ENCODE data around the gene TMA7B.

TMA7B gene

GRCh38 chr22:39959640-39960447 is at the start of gene TMA7B:
TSS of gene TMA7B (plus strand) at chr22:39960397. CDS start at chr22:39964375, 3,978 bp downstream.
- no peak within 1 kb of the TSS for H3K27ac Mint-ChIP-seq
- DNase-seq (ENCODE audit: low spot score in 2 of 2) (no peak), ATAC-seq (ENCODE audit: low read depth) (no peak)

GRCh38 chr22:39910876-39911613 is 49.2 kb upstream of the TMA7B start:
- no peaks in the 10 kb centered on the region for H3K27me3 Mint-ChIP-seq
- no peak for ATAC-seq (ENCODE audit: low read depth)
- H3K4me1 Mint-ChIP-seq: peaks cover 21% of the 10 kb centered on the region
- no peak for DNase-seq (ENCODE audit: low spot score in 2 of 2)
- H3K4me3 Mint-ChIP-seq: no peak overlapping the region
- no peak overlapping the region for H3K27ac Mint-ChIP-seq
- peaks cover 1% of the 10 kb centered on the region for H3K9me3 Mint-ChIP-seq
- peaks cover 9% of the 10 kb centered on the region for H3K36me3 Mint-ChIP-seq

More at GRCh38 chr22:39959640-39960447, at the start of gene TMA7B:
- Mint-ChIP-seq H3K27me3 (peaks cover 12% of the 10 kb centered on the region), H3K36me3 (peaks cover 34% of the 10 kb centered on the region), H3K4me3 (no peak within 1 kb of the TSS), H3K4me1 (peaks cover 14% of the 10 kb centered on the region), H3K9me3 (no peaks in the 10 kb centered on the region)

- ATAC-seq (ENCODE audit: low read depth): no peak
- Mint-ChIP-seq H3K27me3 (no peaks in the 10 kb centered on the region), H3K4me1 (peaks cover 17% of the 10 kb centered on the region), H3K9me3 (peaks cover 1% of the 10 kb centered on the region), H3K36me3 (peaks cover 9% of the 10 kb centered on the region), H3K27ac (no peak overlapping the region), H3K4me3 (no peak overlapping the region)
- no peak for DNase-seq (ENCODE audit: low spot score in 2 of 2)
Measured at GRCh38 chr22:39913321-39913720, 46.9 kb upstream of the TMA7B start.

GRCh38 chr22:39913886-39914285 is 46.3 kb upstream of the TMA7B start:
- Mint-ChIP-seq H3K27ac (no peak overlapping the region), H3K36me3 (peaks cover 9% of the 10 kb centered on the region)

GRCh38 chr22:39914584-39914983 is 45.6 kb upstream of the TMA7B start:
- H3K36me3 Mint-ChIP-seq: peaks cover 9% of the 10 kb centered on the region
- no peak overlapping the region for H3K27ac Mint-ChIP-seq
- H3K9me3 Mint-ChIP-seq: peaks cover 1% of the 10 kb centered on the region
- no peak for DNase-seq (ENCODE audit: low spot score in 2 of 2)
- no peak for ATAC-seq (ENCODE audit: low read depth)
- peaks cover 14% of the 10 kb centered on the region for H3K4me1 Mint-ChIP-seq
- no peaks in the 10 kb centered on the region for H3K27me3 Mint-ChIP-seq
- no peak overlapping the region for H3K4me3 Mint-ChIP-seq

More at GRCh38 chr22:39913886-39914285, 46.3 kb upstream of the TMA7B start:
- no peaks in the 10 kb centered on the region for H3K27me3 Mint-ChIP-seq
- no peak for DNase-seq (ENCODE audit: low spot score in 2 of 2)
- peaks cover 1% of the 10 kb centered on the region for H3K9me3 Mint-ChIP-seq
- H3K4me1 Mint-ChIP-seq: peaks cover 17% of the 10 kb centered on the region
- ATAC-seq (ENCODE audit: low read depth): no peak
- H3K4me3 Mint-ChIP-seq: no peak overlapping the region

GRCh38 chr22:39915295-39915726 is 44.9 kb upstream of the TMA7B start:
- no peak for ATAC-seq (ENCODE audit: low read depth)
- Mint-ChIP-seq H3K36me3 (peaks cover 6% of the 10 kb centered on the region), H3K4me1 (peaks cover 8% of the 10 kb centered on the region)

GRCh38 chr22:39916496-39916895 is 43.7 kb upstream of the TMA7B start:
- no peak overlapping the region for H3K27ac Mint-ChIP-seq

More at GRCh38 chr22:39915295-39915726, 44.9 kb upstream of the TMA7B start:
- Mint-ChIP-seq H3K4me3 (peak overlapping the region; percentile 13), H3K27me3 (no peaks in the 10 kb centered on the region), H3K27ac (peak overlapping the region; percentile 8), H3K9me3 (no peaks in the 10 kb centered on the region)
- no peak for DNase-seq (ENCODE audit: low spot score in 2 of 2)

GRCh38 chr22:39917197-39917643 is 43.0 kb upstream of the TMA7B start:
- Mint-ChIP-seq H3K27me3 (no peaks in the 10 kb centered on the region), H3K4me3 (no peak overlapping the region), H3K36me3 (peaks cover 9% of the 10 kb centered on the region), H3K27ac (no peak overlapping the region), H3K9me3 (no peaks in the 10 kb centered on the region), H3K4me1 (peaks cover 7% of the 10 kb centered on the region)
- DNase-seq (ENCODE audit: low spot score in 2 of 2): no peak
- no peak for ATAC-seq (ENCODE audit: low read depth)

More at GRCh38 chr22:39916496-39916895, 43.7 kb upstream of the TMA7B start:
- H3K27me3 Mint-ChIP-seq: no peaks in the 10 kb centered on the region
- peaks cover 7% of the 10 kb centered on the region for H3K4me1 Mint-ChIP-seq
- no peaks in the 10 kb centered on the region for H3K9me3 Mint-ChIP-seq
- DNase-seq (ENCODE audit: low spot score in 2 of 2) (no peak), ATAC-seq (ENCODE audit: low read depth) (no peak)
- H3K4me3 Mint-ChIP-seq: no peak overlapping the region
- peaks cover 6% of the 10 kb centered on the region for H3K36me3 Mint-ChIP-seq

GRCh38 chr22:39917776-39918495 is 42.3 kb upstream of the TMA7B start:
- no peaks in the 10 kb centered on the region for H3K9me3 Mint-ChIP-seq
- no peak overlapping the region for H3K27ac Mint-ChIP-seq
- no peak for ATAC-seq (ENCODE audit: low read depth)
- no peak for DNase-seq (ENCODE audit: low spot score in 2 of 2)
- peaks cover 12% of the 10 kb centered on the region for H3K36me3 Mint-ChIP-seq
- no peaks in the 10 kb centered on the region for H3K27me3 Mint-ChIP-seq
- H3K4me1 Mint-ChIP-seq: peaks cover 10% of the 10 kb centered on the region
- H3K4me3 Mint-ChIP-seq: no peak overlapping the region

GRCh38 chr22:39920134-39920743 is 40.0 kb upstream of the TMA7B start:
- H3K4me1 Mint-ChIP-seq: peaks cover 13% of the 10 kb centered on the region
- ATAC-seq (ENCODE audit: low read depth) (no peak), DNase-seq (ENCODE audit: low spot score in 2 of 2) (no peak)
- no peaks in the 10 kb centered on the region for H3K27me3 Mint-ChIP-seq
- H3K27ac Mint-ChIP-seq: peak overlapping the region; percentile 40
- peaks cover 11% of the 10 kb centered on the region for H3K36me3 Mint-ChIP-seq
- no peak overlapping the region for H3K4me3 Mint-ChIP-seq
- H3K9me3 Mint-ChIP-seq: no peaks in the 10 kb centered on the region

GRCh38 chr22:39923696-39924095 is 36.5 kb upstream of the TMA7B start:
- Mint-ChIP-seq H3K4me3 (no peak overlapping the region), H3K36me3 (peaks cover 13% of the 10 kb centered on the region), H3K27me3 (no peaks in the 10 kb centered on the region), H3K9me3 (no peaks in the 10 kb centered on the region), H3K27ac (no peak overlapping the region), H3K4me1 (peaks cover 19% of the 10 kb centered on the region)
- ATAC-seq (ENCODE audit: low read depth): no peak
- DNase-seq (ENCODE audit: low spot score in 2 of 2): no peak

GRCh38 chr22:39924286-39924685 is 35.9 kb upstream of the TMA7B start:
- H3K4me1 Mint-ChIP-seq: peaks cover 19% of the 10 kb centered on the region
- no peak for ATAC-seq (ENCODE audit: low read depth)
- no peak overlapping the region for H3K4me3 Mint-ChIP-seq
- H3K27ac Mint-ChIP-seq: no peak overlapping the region
- no peaks in the 10 kb centered on the region for H3K9me3 Mint-ChIP-seq
- no peaks in the 10 kb centered on the region for H3K27me3 Mint-ChIP-seq
- H3K36me3 Mint-ChIP-seq: peaks cover 13% of the 10 kb centered on the region
- no peak for DNase-seq (ENCODE audit: low spot score in 2 of 2)

- H3K36me3 Mint-ChIP-seq: peaks cover 10% of the 10 kb centered on the region
- no peak overlapping the region for H3K27ac Mint-ChIP-seq
- H3K27me3 Mint-ChIP-seq: no peaks in the 10 kb centered on the region
- DNase-seq (ENCODE audit: low spot score in 2 of 2) (no peak), ATAC-seq (ENCODE audit: low read depth) (no peak)
- H3K4me3 Mint-ChIP-seq: no peak overlapping the region
- no peaks in the 10 kb centered on the region for H3K9me3 Mint-ChIP-seq
- H3K4me1 Mint-ChIP-seq: peaks cover 19% of the 10 kb centered on the region
Measured at GRCh38 chr22:39925273-39925672, 34.9 kb upstream of the TMA7B start.
